HK-2 (cell line): ENCODE data around the gene AMZ1.
"Not testable (repeated sequence)": the region's sequence is repeated elsewhere in the genome, so short reads cannot be mapped to it uniquely, and the experiment has no call there.

Experiments used
- DNase-seq: peaks from one replicate; pipeline ENCODE4 v3.0.0-alpha.2; 2018; ENCODE audit not compliant: unreplicated experiment

The AMZ1 gene

DNA sequence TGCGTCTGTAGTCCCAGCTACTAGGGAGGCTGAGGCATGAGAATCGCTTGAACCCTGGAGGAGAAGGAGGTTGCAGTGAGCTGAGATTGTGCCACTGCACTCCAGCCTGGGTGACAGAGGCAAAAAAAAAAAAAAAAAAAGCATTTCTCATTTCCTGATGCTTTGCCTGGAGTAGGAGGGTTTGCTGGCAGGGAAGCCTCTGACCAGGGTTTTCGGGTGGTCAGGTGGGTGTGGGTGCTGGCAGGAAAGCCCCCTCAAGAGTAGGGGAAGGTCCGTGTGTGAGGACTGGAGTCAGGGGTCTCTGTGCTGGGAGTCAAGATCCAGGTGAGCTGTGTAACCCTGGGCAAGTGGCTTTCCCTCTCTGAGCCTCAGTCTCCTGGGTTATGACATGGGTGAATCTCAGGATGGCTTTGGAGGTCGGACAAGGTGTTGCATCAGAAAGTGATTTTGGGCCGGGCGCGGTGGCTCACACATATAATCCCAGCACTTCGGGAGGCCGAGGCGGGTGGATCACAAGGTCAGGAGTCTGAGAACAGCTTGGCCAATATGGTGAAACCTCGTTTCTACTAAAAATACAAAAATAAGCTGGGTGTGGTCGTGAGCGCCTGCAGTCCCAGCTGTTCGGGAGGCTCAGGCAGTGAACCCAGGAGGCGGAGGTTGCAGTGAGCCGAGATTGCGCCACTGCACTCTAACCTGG, 3.2 kb downstream of the AMZ1 start:
- no peak for DNase-seq

DNA sequence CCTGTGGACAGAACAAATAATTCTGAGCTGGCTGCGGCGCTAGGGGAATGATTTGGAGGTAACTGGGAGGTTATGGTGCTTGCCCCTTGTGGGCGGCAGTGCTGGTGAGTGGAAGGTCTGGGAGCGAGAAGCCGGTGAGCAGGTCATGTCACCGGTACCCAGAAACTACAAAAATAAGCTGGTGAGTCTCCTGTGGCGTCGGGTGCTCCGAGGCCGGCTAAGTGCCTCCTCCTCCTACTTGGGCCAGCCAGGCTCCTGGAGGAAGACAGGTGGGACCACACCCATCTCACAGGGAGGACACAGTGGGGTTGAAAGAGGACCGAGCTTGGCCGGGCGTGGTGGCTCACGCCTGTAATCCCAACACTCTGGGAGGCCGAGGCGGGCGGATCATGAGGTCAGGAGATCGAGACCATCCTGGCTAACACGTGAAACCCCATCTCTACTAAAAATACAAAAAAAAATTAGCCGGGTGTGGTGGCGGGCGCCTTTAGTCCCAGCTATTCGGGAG, 4.0 kb downstream of the AMZ1 start:
- not testable (repeated sequence) for DNase-seq

DNA sequence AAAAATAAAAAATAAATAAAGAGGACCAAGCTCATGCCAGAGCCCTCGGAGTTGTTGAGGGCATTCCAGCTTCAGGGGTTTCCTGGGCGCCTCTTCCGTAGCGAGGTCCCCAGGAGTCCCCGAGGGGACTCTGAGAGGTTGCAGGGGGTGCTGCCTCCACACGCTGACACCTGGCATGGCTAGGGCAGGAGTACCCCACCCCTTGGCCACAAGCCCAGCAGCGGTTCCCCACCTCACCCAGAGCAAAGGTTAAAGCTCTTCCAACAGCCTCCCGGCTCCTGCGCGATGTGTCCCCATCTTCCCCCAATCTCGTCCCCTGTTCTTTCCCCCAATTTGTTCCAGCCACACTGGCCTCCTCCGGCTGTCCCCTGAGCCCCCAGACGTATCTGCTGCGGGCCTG, 4.5 kb downstream of the AMZ1 start:
- DNase-seq = no peak

DNA sequence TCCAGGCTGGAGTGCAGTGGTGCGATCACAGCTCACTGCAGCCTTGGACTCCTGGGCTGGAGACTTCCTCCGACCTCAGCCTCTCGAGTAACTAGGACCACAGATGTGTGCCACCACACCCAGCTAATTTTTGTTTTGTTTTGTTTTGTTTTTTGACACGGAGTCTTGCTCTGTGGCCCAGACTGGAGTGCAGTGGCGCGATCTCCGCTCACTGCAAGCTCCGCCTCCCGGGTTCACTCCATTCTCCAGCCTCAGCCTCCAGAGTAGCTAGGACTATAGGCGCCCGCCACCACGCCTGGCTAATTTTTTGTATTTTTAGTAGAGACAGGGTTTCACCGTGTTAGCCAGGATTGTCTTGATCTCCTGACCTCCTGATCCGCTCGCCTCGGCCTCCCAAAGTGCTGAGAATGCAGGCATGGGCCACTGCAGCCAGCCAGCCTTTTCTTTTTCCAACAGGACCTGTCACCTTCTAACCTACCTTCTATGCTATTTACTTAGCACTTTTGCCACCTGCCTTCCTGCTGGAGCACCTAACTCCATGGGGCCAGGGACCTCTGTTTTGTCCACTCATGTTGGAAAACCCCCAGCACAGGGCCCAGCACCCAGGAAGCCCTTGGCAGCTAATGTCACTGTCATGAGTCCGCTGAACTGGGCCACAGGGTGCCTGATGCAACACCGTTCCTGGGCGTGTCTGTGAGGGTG, 5.6 kb downstream of the AMZ1 start:
- DNase-seq = not testable (repeated sequence)

DNA sequence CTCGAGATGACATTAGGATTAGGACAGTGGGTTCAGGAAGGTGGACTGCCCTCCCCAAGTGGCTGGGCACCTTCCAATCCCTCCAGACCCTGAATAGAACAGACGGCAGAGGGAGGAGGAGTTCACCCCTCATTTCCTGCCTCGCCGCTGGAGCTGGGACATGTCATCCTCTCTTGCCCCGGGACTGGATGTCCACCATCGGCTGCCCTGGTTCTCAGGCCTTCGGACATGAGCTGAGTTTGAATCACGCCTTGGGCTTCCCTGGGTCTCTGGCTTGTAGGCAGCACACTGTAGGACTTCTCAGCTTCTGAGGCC, 6.1 kb downstream of the AMZ1 start:
- DNase-seq = not testable (repeated sequence)

DNA sequence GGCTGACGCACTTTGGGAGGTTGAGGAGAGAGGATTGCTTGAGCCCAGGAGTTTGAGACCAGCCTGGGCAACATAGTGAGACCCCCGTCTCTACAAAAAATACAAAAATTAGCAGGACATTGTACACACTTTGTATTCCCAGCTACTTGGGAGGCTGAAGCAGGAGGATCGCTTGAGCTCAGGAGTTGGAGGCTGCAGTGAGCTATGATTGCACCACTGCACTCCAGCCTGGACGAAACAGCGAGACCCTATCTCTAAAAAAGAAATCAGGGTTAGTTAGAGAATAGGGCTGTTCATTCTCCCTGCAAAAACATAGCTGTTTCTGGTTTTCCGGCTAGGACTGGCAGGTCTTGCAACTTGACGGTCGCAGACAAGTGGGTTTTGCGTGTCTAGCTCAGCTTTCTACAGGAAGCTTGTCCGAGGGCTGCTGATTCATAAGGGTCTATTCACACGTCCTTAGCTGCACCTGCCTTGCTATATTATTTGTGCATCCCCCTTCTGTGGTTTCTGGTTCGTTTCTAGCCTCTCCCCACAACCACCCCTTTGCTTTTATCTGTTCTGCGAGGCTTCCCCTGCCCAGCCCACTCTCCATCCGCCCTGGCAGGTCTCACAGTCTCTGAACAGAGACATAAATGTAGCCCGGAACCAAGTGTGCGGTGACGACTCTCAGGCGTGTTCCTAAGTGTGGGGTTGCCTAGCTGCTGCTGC, 10.7 kb downstream of the AMZ1 start:
- no peak for DNase-seq

DNA sequence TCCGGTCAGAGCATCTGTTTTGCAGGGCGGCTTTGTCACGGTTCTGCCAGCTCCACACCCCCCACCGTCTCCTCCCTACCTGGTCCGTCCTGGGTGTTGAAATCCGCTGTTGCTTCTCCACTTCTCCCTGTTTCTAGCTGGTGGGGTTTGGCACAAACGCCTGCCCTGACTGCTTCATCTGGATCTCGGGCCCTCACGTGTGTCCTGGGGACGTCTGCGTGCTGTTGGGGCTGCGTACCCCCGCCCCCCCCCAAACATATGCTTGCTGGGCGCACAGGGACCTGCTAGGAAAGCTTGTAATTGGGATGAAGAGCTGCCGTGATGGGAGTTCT, 11.3 kb downstream of the AMZ1 start:
- no peak for DNase-seq

DNA sequence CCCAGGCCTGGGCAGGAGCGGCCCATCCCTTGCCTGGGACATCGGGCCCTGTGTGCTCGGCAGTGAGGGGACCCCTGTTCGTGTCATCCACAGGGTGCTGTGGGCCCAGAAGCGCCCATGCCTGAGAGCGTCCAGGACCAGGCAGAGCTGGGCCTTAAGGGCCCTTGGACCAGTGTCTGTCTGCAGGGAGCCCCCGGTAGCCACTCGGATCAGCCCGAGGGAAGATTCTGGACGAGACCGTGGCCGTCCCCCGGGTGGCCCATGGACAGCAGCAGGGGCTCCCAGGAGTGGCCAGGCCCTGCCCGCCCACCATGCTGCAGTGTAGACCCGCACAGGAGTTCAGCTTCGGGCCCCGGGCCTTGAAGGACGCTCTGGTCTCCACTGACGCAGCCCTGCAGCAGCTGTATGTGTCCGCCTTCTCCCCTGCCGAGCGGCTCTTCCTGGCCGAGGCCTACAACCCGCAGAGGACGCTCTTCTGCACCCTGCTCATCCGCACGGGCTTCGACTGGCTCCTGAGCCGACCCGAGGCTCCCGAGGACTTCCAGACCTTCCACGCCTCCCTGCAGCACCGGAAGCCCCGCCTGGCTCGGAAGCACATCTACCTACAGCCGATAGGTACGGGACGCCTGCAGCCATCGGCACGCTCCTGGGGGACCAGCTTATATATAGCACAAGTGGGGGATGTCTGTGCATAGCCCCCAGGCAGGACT, 12.3 kb downstream of the AMZ1 start:
- DNase-seq = no peak

DNA sequence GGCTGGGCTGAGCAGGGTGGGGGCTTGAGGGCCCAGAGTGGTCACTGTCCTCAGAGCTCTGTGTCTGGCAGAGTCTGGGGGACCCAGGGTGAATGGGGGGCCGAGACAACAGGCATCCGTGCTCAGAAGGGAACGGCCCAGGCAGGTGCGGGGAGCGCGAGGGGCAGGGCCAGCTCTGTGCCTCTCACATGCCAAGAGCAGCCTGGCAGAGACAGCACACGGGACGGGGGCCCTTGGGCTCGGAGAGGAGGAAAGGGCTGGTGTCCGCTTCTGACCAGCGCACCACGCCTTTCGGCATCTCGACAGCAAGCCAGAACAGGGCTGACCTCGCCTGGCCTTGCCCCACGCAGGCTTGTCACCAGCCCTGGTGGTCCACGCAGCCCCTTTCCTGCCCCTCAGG, 13.4 kb downstream of the AMZ1 start:
- DNase-seq = no peak

DNA sequence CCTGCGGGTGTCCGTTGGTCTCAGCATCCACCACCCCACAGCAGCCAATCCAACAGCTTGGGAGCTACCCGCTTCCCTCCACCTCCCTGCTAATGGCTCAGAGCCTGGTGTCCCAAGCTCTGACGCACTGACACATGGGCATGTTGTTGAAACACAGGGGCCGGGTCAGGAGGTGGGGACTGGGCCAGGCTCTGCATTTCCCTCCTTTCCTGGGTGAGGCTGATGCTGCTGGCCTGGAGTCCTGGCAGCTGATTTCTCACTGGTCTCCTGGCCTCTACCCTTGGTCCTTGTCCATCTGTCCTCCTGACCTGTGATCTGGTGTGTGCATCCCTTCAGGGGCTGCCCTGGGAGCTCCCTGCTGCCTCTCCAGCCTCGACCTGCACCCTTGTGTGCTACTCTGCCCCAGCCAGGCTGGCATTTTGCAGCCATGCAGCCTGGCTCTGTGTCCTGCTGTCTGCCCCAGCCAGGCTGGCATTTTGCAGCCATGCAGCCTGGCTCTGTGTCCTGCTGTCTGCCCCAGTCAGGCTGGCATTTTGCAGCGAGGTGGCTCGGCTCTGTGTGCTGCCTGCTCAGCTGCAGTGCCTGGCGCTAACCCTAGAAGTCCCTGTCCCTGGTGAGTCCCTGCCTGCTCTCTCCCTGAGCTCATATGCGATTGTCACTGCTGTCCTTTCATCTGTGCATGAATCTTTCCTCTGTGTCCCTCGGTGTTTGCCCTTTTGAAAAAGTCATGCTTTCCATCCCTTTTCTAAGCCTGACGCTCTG, 14.0 kb downstream of the AMZ1 start:
- DNase-seq = no peak

DNA sequence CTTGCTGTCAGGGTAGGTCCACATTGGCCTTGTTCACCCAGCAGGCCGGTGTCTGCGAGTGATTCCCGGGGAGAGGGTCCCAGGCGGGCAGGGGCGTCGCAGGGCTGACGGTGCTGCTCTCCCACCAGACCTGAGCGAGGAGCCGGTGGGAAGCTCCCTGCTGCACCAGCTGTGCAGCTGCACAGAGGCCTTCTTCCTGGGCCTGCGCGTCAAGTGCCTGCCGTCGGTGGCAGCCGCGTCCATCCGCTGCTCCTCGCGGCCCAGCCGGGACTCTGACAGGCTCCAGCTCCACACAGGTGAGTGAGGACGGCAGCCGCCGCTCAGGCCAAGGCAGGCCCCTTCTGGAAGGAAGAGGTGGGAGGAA, 14.6 kb downstream of the AMZ1 start:
- no peak for DNase-seq

DNA sequence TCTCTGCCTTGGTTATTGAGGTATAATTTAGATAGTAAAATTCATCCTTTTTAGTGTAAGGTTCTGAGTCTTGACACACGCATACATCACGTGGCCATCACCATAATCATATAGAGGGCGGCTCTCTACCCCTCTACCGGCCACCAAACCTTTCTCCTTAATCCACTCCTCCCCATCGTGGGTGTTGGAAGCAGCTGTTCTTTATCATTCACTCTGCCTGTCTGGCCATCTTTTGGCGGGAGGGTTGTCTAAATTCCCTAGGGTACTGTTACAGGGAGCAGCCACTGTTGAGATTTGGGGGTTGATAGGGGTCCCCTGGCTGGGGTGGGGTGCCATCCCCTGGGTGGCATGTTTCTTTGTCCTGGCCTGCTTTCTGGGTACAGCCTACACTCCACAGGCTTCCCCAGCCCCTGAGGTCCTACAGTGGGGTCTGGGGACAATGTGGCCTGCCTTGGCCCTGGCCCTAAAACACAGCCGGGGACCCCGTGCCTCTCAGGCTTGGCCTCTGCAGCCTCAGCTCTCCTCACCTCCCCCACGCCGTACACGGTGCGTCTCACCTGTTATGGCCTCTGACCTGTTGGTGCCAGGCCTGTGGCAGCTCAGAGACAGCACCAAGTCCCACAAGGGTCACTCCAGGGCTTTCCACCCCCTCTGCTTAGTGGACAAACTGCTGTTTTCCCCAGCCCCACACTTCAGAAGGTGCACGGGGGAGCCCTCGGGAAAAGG, 17.5 kb downstream of the AMZ1 start:
- DNase-seq = no peak

DNA sequence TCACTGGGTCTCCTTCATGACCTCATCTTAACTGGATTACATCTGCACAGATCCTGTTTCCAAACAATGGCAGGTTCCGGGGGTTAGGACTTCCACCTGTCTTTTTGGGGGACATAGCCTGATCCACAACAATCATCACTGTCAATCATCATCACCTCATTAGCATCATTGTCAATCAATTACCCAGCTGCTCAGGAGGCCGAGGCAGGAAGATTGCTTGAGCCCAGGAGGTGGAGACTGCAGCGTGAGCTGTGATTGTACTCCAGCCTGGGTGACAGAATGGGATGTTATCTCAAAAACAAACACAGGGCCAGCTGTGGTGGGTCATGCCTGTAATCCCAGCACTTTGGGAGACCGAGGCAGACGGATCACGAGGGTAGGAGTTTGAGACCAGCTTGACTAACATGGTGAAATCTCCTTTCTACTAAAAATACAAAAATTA, 18.7 kb downstream of the AMZ1 start:
- DNase-seq = no peak

DNA sequence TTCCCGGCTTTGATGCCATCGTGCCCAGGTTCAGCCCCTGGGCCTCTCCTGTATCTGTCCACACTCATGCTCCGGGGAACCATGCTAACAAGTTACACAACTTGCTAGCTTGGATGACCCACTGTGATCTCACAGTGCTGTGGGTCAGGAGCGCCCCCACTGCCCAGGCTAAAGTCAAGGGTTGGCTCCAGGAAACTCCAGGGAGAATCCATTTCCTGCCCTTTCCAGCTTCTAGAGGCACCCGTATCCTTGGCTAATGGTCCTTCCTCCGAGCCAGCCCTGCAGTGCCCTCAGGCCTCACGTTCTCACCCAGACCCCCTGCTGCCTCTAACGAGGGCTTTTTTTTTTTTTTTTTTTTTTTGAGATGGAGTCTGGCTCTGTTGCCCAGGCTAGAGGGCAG, 19.5 kb downstream of the AMZ1 start:
- no peak for DNase-seq

DNA sequence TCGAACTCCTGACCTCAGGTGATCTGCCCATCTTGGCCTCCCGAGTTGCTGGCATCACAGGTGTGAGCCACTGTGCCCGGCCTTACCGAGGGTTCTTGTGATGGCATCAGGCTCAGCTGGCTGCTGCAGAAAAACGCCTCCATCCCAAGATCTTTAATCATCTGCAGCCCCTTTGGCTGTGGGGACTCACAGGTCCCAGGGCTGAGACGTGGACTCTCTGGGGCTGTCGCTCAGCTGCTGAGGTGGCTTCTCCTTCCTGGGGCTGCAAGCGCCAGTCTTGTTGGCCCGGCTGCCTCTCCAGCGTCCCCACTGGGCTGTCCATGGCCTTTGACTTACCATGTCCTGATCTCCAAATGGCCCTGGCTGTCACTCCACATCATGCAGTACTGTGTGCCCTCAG, 20.0 kb downstream of the AMZ1 start:
- DNase-seq = no peak

DNA sequence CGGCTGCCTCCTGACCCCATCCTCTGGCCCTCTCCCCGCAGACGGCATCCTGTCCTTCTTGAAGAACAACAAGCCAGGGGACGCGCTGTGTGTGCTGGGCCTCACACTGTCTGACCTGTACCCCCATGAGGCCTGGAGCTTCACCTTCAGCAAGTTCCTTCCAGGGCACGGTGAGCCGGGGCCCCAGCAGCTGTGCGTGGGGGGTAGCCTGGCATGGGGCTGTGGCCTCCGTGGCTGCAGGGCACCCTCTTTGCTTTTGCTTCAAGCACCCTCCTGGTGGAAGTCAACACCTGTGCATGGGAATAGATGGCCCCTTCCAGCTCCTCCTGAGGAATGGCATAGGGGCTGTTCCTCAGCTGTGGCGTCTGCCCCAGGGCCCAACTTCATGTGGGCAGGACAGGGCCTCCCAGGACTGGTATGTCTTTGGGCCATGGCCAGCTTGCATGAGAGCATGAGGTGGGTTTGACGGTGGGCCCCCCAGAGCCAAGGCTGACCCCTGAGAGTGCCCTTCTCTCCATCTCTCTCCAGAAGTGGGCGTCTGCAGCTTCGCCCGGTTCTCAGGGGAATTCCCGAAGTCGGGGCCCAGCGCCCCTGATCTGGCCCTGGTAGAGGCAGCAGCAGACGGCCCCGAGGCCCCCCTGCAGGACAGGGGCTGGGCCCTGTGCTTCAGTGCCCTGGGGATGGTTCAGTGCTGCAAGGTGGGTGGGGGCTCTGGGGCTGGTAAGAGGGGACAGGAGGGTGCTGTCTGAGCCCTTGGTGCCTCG, 20.7 kb downstream of the AMZ1 start:
- no peak for DNase-seq

DNA sequence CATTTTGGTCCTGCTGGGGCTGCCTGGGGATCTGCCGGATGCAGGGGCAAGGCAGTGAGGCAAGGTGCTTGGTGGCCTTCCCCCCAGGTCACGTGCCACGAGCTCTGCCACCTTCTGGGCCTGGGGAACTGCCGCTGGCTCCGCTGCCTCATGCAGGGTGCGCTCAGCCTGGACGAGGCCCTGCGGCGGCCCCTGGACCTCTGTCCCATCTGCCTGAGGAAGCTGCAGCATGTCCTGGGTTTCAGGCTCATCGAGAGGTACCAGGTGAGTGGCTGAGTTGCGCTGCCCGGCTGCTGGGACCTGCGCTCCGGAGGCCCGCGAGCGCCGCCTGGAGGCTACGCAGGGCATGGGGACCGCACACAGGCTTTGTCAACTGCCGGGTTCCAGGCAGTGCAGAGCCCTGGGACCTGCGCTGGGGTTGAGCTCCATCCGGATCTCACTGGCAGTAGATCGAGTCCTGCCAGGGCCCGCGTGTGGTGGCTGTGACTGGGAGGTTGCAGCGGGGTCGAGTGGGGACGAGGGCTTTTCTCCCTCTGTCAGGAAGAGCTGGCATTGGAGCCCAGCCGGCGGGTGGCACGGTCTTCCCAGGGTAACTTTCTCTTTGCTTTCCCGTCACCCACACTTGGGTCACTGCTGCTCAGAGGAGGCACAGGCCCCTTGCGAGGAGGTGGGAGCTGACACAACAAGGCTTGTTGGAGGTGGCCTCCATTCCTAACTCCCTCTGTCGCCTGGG, 21.7 kb downstream of the AMZ1 start:
- DNase-seq = no peak

DNA sequence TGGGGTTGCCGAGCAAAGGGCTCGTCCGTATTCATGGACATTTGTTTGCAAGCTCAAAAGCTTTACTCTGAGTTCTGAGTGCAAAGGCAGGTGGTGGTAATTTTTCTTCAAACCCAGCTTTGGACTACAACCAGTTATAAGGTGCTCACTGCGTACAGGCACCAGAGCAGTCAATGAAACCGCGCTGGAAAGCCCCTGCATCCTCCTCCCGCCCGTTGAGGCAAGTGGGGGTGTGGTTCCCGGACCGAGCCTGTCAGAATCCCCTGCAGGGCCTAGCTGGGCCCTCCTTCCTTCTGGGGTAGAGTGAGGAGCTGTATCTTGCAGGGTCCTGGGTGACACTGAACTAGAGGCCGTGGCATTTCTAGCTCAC, 22.3 kb downstream of the AMZ1 start:
- DNase-seq = no peak

DNA sequence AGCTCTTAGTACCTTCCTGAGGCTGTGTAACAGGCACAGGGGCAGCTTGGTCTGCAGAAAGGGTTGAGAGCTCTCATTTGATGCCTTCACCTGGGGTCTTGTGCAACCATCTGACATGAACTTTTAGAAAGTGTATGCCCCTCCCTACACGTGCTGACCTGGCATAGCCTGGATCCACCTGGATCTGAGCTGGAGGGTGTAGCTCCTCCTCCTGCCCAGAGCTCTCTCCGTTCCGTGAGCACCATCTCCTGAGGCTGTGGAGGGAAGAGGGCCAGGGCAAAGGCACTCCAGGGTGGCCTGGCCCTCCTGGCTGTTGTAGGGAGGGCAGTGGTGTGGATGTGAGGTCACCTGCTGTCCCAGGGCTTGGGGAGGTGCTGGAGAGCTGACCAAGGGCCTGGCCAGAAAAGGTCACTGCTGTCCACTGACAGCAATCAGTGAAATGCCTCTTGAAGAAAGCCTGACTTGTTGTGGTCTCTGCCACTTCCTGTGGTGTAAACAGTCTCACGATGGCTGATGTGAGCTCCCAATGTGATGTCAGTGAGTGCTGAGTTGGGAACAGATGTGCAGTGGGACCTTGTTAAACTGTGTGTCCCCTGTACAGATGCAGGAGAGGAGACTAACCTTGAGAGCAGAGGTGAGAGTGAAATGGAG, 23.0 kb downstream of the AMZ1 start:
- DNase-seq = no peak
